IMR-90 (cell line): Measurements from ENCODE around the gene APMAP. TPM values are rescaled to one million over a fixed set of nuclear protein-coding genes. Genes with fewer than 3 reads are reported as not detected.

ENCODE experiments used
- ATAC-seq: fragments of 200-7000 bp; cut with Tn5 transposase; 2 replicates; pipeline ENCODE4 v1.9.1; 2020; ENCODE audit warnings: low read depth, mild to moderate bottlenecking, moderate library complexity
- BruUV-seq: library from RNA; stranded (reverse); fragments of 400-500 nt; replicated peaks from 2 replicates; lab custom pipeline; 2021; lab: Mats Ljungman, UMichigan
- CTCF ChIA-PET: fragments of 300-600 bp; formaldehyde crosslinking; extraction: SDS; loops from one replicate; lab custom pipeline; 2021; ENCODE audit warnings: antibody characterized with exemption; lab: Yijun Ruan, JAX
- POLR2A ChIA-PET: fragments of 300-600 bp; sonication (Branson Sonifier 250); formaldehyde crosslinking; loops from one replicate; lab custom pipeline; 2022; ENCODE audit warnings: antibody characterized with exemption; ENCODE audit not compliant: unreplicated experiment; lab: Charles Lee
- DNase-seq: peaks from one replicate; pipeline ENCODE4 v3.0.0; 2013
- H2AFZ ChIP-seq: replicated peaks from 2 replicates; pipeline ENCODE3; 2013; ENCODE audit warnings: low read length, mild to moderate bottlenecking; ENCODE audit not compliant: poor library complexity
- H2AK5ac ChIP-seq: 2 replicates; pipeline ENCODE4 v1.6.1; 2013; ENCODE audit warnings: low read depth, low read length, inconsistent platforms
- H2AK9ac ChIP-seq: replicated peaks from 2 replicates; pipeline ENCODE3; 2013; ENCODE audit warnings: mild to moderate bottlenecking, low read depth, low read length, moderate library complexity; ENCODE audit not compliant: poor library complexity
- H2BK120ac ChIP-seq: 2 replicates; pipeline ENCODE4 v1.6.1; 2013; ENCODE audit warnings: low read depth, low read length, inconsistent platforms
- H2BK15ac ChIP-seq: 3 replicates; pipeline ENCODE4 v1.6.1; 2013; ENCODE audit warnings: low read depth, low read length, inconsistent platforms
- H2BK20ac ChIP-seq: 2 replicates; pipeline ENCODE4 v1.6.1; 2013; ENCODE audit warnings: low read depth, mild to moderate bottlenecking, inconsistent platforms, low read length, moderate library complexity
- H2BK5ac ChIP-seq: 2 replicates; pipeline ENCODE4 v1.6.1; 2013; ENCODE audit warnings: mild to moderate bottlenecking, low read depth, low read length, inconsistent platforms; ENCODE audit not compliant: poor library complexity, severe bottlenecking
- H3K14ac ChIP-seq: replicated peaks from 2 replicates; pipeline ENCODE4 v1.6.1; 2013; ENCODE audit warnings: low read depth, low read length, inconsistent platforms
- H3K18ac ChIP-seq: 2 replicates; pipeline ENCODE4 v1.6.1; 2013; ENCODE audit warnings: low read depth, low read length, control low read depth
- H3K23ac ChIP-seq: 2 replicates; pipeline ENCODE4 v1.6.1; 2013; ENCODE audit warnings: low read depth, low read length, inconsistent platforms
- H3K27ac ChIP-seq: 2 replicates; pipeline ENCODE4 v1.5.1; 2013; ENCODE audit warnings: mild to moderate bottlenecking, control low read depth, low read length; ENCODE audit not compliant: insufficient read depth
- H3K27me3 ChIP-seq: 2 replicates; pipeline ENCODE4 v1.6.1; 2013; ENCODE audit warnings: low read length; ENCODE audit not compliant: control insufficient read depth, insufficient read depth
- H3K36me3 ChIP-seq: 2 replicates; pipeline ENCODE4 v1.6.1; 2013; ENCODE audit warnings: low read length, mixed read lengths; ENCODE audit not compliant: control insufficient read depth, insufficient read depth
- H3K4ac ChIP-seq: 2 replicates; pipeline ENCODE4 v1.6.1; 2013; ENCODE audit warnings: low read depth, low read length, inconsistent platforms
- H3K4me1 ChIP-seq: 2 replicates; pipeline ENCODE4 v1.6.1; 2013; ENCODE audit warnings: low read length, mixed read lengths; ENCODE audit not compliant: control insufficient read depth, insufficient read depth
- H3K4me2 ChIP-seq: 2 replicates; pipeline ENCODE4 v1.6.1; 2013; ENCODE audit warnings: low read depth, mild to moderate bottlenecking, control low read depth, low read length, moderate library complexity
- H3K4me3 ChIP-seq: 2 replicates; pipeline ENCODE4 v1.5.1; 2013; ENCODE audit warnings: low read depth, mild to moderate bottlenecking, control low read depth, low read length, moderate library complexity; ENCODE audit not compliant: insufficient read depth
- H3K56ac ChIP-seq: 2 replicates; pipeline ENCODE4 v1.6.1; 2013; ENCODE audit warnings: low read length, inconsistent platforms; ENCODE audit not compliant: insufficient read depth; ENCODE audit errors: extremely low read depth
- H3K79me1 ChIP-seq, 2 experiments: 2 replicates each; pipeline ENCODE4 v1.6.1; 2013; ENCODE audit warnings: low read length in 2 of 2, inconsistent platforms in 1 of 2, low read depth in 1 of 2
- H3K9ac ChIP-seq: 2 replicates; pipeline ENCODE4 v1.6.1; 2013; ENCODE audit warnings: low read depth, low read length, control low read depth
- H3K9me1 ChIP-seq: 2 replicates; pipeline ENCODE4 v1.6.1; 2013; ENCODE audit warnings: low read length, inconsistent platforms; ENCODE audit not compliant: insufficient read depth
- H3K9me3 ChIP-seq: 2 replicates; pipeline ENCODE4 v1.6.1; 2013; ENCODE audit warnings: low read length; ENCODE audit not compliant: control insufficient read depth, insufficient read depth
- H4K20me1 ChIP-seq: 2 replicates; pipeline ENCODE4 v1.6.1; 2013; ENCODE audit warnings: low read length, inconsistent platforms; ENCODE audit not compliant: insufficient read depth
- H4K5ac ChIP-seq: 2 replicates; pipeline ENCODE4 v1.6.1; 2013; ENCODE audit warnings: mild to moderate bottlenecking, low read depth, low read length, control low read depth
- H4K8ac ChIP-seq, 2 experiments: 2 replicates each; pipeline ENCODE4 v1.6.1; 2013; ENCODE audit warnings: low read depth in 2 of 2, low read length in 2 of 2, control low read depth in 1 of 2, inconsistent platforms in 1 of 2
- H4K91ac ChIP-seq: 2 replicates; pipeline ENCODE4 v1.6.1; 2013; ENCODE audit warnings: low read depth, low read length, inconsistent platforms; ENCODE audit not compliant: insufficient read depth
- WGBS, 2 experiments: methylation state at CpG; one replicate each; pipeline versions ENCODE4 v1.1.5 to v1.1.7; 2013; ENCODE audit warnings: missing lambda C conversion rate in 2 of 2; ENCODE audit not compliant: insufficient read length in 1 of 2; ENCODE audit errors: extremely low coverage in 2 of 2; 5-methylcytosine and 5-hydroxymethylcytosine counted together
- dilution Hi-C: fragments of 300-500 bp; cut with HindIII; formaldehyde crosslinking; loops from one replicate; pipeline ENCODE4 v1.14.3; 2018; ENCODE audit warnings: low sequenced_read_pairs; ENCODE audit not compliant: unreplicated experiment
- in situ Hi-C: fragments of 300-500 bp; cut with MboI; formaldehyde crosslinking; loops from 3 replicates; pipeline ENCODE4 v1.14.3; 2019; ENCODE audit warnings: low sequenced_read_pairs, inconsistent platforms, mixed read lengths
- intact Hi-C: fragments of 100-400 bp; cut with micrococcal nuclease; formaldehyde crosslinking; loops from 2 replicates; pipeline ENCODE4 v1.10.0; 2022
- polyA plus RNA-seq, 3 experiments: library from polyadenylated mRNA; depleted of rRNA; stranded (reverse); fragments of >200 nt; gene quantifications; 2 replicates each; pipeline ENCODE4 v1.2.3, GENCODE V29; 2012; ENCODE audit warnings: low replicate concordance in 1 of 3
- total RNA-seq: library from RNA; depleted of rRNA; stranded (reverse); fragments of >200 nt; gene quantifications from 2 replicates; pipeline ENCODE4 v1.2.3, GENCODE V29; 2012
- TF ChIP-seq, protein P1 (sequence below): conservative IDR thresholded peaks from 2 replicates; pipeline ENCODE4 v1.5.1; 2012; ENCODE audit warnings: mild to moderate bottlenecking, low read depth, low read length, improper control_type of control experiment

The APMAP gene
- total and polyA plus RNA-seq, 2 of the 4 experiments (the other 2 are of a cell fraction) = 67.2 to 88.8 TPM

DNA sequence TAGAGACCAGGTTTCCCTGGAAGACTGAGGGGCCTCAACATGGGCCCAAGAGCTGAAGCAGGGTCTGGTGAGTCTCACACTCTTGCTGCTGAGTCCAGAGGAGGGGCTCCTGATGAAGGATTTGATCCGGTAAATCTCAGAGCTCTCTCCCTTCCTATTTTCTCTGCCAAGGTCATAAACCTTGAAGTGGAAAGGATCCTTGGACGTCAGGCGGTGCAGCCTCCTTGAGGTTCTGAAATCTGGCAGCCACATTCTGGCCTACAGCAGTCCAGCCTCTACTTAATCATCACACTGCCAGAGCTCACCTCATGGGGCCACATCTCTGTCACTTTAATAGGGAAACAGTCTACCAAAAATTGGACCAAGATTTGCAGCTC, 41.4 kb upstream of the APMAP start:
- H3K9me3 ChIP-seq = no peaks in the 10 kb centered on the region
- peaks cover 2% of the 10 kb centered on the region; the same call in 1 of the 2 replicates for H3K27me3 ChIP-seq
- dilution Hi-C loops (no loop called here), intact Hi-C loops (no loop called here), in situ Hi-C loops (no loop called here)
- H4K5ac ChIP-seq = no peak overlapping the region
- 83% methylated on average over 2 of the region's 3 CpGs; no CpG with 5 or more reads in 1 of the 2 experiments for WGBS, 2 experiments
- 0 out of 2 replicates have a peak, but pooled peaks cover 3% of the 10 kb centered on the region for H3K9me1 ChIP-seq
- no peak overlapping the region for H3K4me2 ChIP-seq
- H3K23ac ChIP-seq = no peak overlapping the region
- no peak overlapping the region for H2BK15ac ChIP-seq
- H3K79me1 ChIP-seq = no peaks in the 10 kb centered on the region
- DNase-seq (no peak), ATAC-seq (no peak)
- no peak overlapping the region for H3K4ac ChIP-seq
- H2BK20ac ChIP-seq = no peak overlapping the region
- no peak overlapping the region for H2AFZ ChIP-seq
- no peak overlapping the region for H2AK9ac ChIP-seq
- no peak overlapping the region for H3K14ac ChIP-seq
- H3K4me3 ChIP-seq = no peak overlapping the region
- H3K56ac ChIP-seq = no peak overlapping the region
- no peak overlapping the region for H2AK5ac ChIP-seq
- BruUV-seq = no TSS peak
- ChIA-PET POLR2A (no interaction called here), CTCF (interaction anchor here (0.9 kb wide), 1 partner anchor 146 kb away, joined by 3 read pairs; no protein-coding TSS in a partner anchor)
- no peak overlapping the region for H4K91ac ChIP-seq
- no peaks in the 10 kb centered on the region; the same call in 1 of the 2 replicates for H4K20me1 ChIP-seq
- H3K9ac ChIP-seq = no peak overlapping the region
- H4K8ac ChIP-seq = no peak overlapping the region
- H3K36me3 ChIP-seq = no peaks in the 10 kb centered on the region
- no peak overlapping the region for H3K27ac ChIP-seq
- H3K18ac ChIP-seq = no peak overlapping the region
- TF ChIP-seq, protein P1, sequence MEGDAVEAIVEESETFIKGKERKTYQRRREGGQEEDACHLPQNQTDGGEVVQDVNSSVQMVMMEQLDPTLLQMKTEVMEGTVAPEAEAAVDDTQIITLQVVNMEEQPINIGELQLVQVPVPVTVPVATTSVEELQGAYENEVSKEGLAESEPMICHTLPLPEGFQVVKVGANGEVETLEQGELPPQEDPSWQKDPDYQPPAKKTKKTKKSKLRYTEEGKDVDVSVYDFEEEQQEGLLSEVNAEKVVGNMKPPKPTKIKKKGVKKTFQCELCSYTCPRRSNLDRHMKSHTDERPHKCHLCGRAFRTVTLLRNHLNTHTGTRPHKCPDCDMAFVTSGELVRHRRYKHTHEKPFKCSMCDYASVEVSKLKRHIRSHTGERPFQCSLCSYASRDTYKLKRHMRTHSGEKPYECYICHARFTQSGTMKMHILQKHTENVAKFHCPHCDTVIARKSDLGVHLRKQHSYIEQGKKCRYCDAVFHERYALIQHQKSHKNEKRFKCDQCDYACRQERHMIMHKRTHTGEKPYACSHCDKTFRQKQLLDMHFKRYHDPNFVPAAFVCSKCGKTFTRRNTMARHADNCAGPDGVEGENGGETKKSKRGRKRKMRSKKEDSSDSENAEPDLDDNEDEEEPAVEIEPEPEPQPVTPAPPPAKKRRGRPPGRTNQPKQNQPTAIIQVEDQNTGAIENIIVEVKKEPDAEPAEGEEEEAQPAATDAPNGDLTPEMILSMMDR = no peak
- H3K4me1 ChIP-seq = peaks cover under 1% of the 10 kb centered on the region; the same call in 1 of the 2 replicates
- no peak overlapping the region for H2BK120ac ChIP-seq
- no peak overlapping the region for H2BK5ac ChIP-seq
